ENCODE data around the gene ARHGAP45.

Gene ARHGAP45

GRCh38 chr19:1060689-1061088 is 6.3 kb upstream of the ARHGAP45 start:
- H3F3A ChIP-seq (ENCODE audit: control insufficient read depth, insufficient read depth), result peaks cover 5% of the 10 kb centered on the region; the same call in 1 of the 2 replicates
- no peaks in the 10 kb centered on the region for H4K20me1 ChIP-seq (ENCODE audit: control insufficient read depth, insufficient read depth, low read depth, low read length)
- peaks cover 15% of the 10 kb centered on the region for H3K36me3 ChIP-seq (ENCODE audit: control insufficient read depth, low read length)
- no peak for TF ChIP-seq EZH2phosphoT487 (IDR thresholded peaks at IDR 0.05; ENCODE audit: borderline replicate concordance, low read length)
- TF ChIP-seq, protein P1, sequence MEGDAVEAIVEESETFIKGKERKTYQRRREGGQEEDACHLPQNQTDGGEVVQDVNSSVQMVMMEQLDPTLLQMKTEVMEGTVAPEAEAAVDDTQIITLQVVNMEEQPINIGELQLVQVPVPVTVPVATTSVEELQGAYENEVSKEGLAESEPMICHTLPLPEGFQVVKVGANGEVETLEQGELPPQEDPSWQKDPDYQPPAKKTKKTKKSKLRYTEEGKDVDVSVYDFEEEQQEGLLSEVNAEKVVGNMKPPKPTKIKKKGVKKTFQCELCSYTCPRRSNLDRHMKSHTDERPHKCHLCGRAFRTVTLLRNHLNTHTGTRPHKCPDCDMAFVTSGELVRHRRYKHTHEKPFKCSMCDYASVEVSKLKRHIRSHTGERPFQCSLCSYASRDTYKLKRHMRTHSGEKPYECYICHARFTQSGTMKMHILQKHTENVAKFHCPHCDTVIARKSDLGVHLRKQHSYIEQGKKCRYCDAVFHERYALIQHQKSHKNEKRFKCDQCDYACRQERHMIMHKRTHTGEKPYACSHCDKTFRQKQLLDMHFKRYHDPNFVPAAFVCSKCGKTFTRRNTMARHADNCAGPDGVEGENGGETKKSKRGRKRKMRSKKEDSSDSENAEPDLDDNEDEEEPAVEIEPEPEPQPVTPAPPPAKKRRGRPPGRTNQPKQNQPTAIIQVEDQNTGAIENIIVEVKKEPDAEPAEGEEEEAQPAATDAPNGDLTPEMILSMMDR (IDR thresholded peaks at IDR 0.05; ENCODE audit: low read depth, low read length, poor library complexity, severe bottlenecking), result no peak
- peaks cover 30% of the 10 kb centered on the region for H3K4me1 ChIP-seq (ENCODE audit: control insufficient read depth, low read length)
- H3K4me2 ChIP-seq (ENCODE audit: low read length), result no peak overlapping the region
- H3K9me2 ChIP-seq (replicated peaks; ENCODE audit: control insufficient read depth, low read length), result no peaks in the 10 kb centered on the region
- no peaks in the 10 kb centered on the region for H3K9me3 ChIP-seq (ENCODE audit: control insufficient read depth, insufficient read depth, low read length)
- no peaks in the 10 kb centered on the region for H3K27me3 ChIP-seq (ENCODE audit: control insufficient read depth, low read length)
- no peaks in the 10 kb centered on the region for H3K79me2 ChIP-seq (ENCODE audit: control insufficient read depth, low read length)
- H3K4me3 ChIP-seq (ENCODE audit: low read length), result no peak overlapping the region
- H3K27ac ChIP-seq (ENCODE audit: low read depth, low read length), result no peak overlapping the region

DNA sequence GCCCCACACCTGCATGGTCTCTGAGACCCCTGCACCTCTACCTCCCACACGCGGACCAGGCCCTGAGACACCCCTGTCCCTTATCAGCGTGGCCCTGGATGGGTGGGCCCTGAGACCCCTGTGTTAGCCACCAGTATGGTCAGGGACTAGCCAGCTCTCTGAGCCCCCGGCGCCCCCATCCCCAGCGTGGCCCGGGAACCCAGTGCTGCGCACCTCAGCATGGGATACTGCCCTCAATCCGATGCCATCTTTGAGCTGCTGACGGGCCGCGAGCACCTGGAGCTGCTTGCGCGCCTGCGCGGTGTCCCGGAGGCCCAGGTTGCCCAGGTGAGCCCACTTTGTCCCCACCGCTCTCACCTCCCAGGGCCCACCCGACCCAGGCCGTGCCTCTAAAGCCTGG is 5.0 kb upstream of the ARHGAP45 start:
- H3K4me1 ChIP-seq (ENCODE audit: control insufficient read depth, low read length), result peaks cover 39% of the 10 kb centered on the region
- H3K27me3 ChIP-seq (ENCODE audit: control insufficient read depth, low read length), result no peaks in the 10 kb centered on the region
- no peaks in the 10 kb centered on the region for H4K20me1 ChIP-seq (ENCODE audit: control insufficient read depth, insufficient read depth, low read depth, low read length)
- no peak overlapping the region for H3K4me3 ChIP-seq (ENCODE audit: low read length)
- H3K79me2 ChIP-seq (ENCODE audit: control insufficient read depth, low read length), result no peaks in the 10 kb centered on the region
- no peaks in the 10 kb centered on the region for H3K9me3 ChIP-seq (ENCODE audit: control insufficient read depth, insufficient read depth, low read length)
- TF ChIP-seq, protein P1 (IDR thresholded peaks at IDR 0.05; ENCODE audit: low read depth, low read length, poor library complexity, severe bottlenecking), result no peak
- no peak for TF ChIP-seq EZH2phosphoT487 (IDR thresholded peaks at IDR 0.05; ENCODE audit: borderline replicate concordance, low read length)
- H3F3A ChIP-seq (ENCODE audit: control insufficient read depth, insufficient read depth), result peaks cover 5% of the 10 kb centered on the region; the same call in 1 of the 2 replicates
- H3K27ac ChIP-seq (ENCODE audit: low read depth, low read length), result no peak overlapping the region
- H3K36me3 ChIP-seq (ENCODE audit: control insufficient read depth, low read length), result peaks cover 10% of the 10 kb centered on the region
- H3K4me2 ChIP-seq (ENCODE audit: low read length), result no peak overlapping the region
- H3K9me2 ChIP-seq (replicated peaks; ENCODE audit: control insufficient read depth, low read length), result no peaks in the 10 kb centered on the region

DNA sequence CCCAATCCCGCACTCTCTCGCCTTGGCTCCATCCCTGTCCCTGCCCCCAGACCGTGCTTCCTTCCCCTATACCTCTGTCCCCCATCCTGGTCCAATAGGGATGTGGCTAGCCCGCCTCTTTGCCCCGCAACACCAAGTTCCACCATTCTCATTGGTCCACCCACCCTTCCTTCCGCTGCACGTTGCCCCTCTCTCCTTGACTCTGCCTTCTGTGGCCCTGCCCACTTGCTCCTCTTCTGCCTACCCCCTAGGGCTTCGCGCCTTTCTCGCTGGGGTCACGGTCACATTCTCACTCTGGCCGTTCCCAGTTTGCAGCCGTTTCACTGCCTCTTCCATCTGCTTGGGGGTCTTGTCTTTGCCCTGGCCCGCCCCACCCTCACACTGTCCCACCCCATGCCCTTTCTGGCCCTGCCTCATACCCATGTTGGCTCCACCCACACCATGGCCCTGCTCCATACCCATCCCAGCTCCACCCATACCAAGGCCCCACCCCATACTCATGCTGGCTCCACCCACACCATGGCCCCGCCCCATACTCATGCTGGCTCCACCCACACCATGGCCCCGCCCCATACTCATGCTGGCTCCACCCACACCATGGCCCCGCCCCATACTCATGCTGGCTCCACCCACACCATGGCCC is 4.5 kb upstream of the ARHGAP45 start:
- Histone ChIP-seq H3K9me3 (ENCODE audit: control insufficient read depth, insufficient read depth, low read length) (no peaks in the 10 kb centered on the region), H3K79me2 (ENCODE audit: control insufficient read depth, low read length) (no peaks in the 10 kb centered on the region), H3K4me2 (ENCODE audit: low read length) (no peak overlapping the region), H3K4me1 (ENCODE audit: control insufficient read depth, low read length) (peaks cover 35% of the 10 kb centered on the region), H3K4me3 (ENCODE audit: low read length) (no peak overlapping the region), H3K27me3 (ENCODE audit: control insufficient read depth, low read length) (no peaks in the 10 kb centered on the region), H4K20me1 (ENCODE audit: control insufficient read depth, insufficient read depth, low read depth, low read length) (no peaks in the 10 kb centered on the region), H3K36me3 (ENCODE audit: control insufficient read depth, low read length) (peaks cover 6% of the 10 kb centered on the region), H3K27ac (ENCODE audit: low read depth, low read length) (no peak overlapping the region), H3K9me2 (replicated peaks; ENCODE audit: control insufficient read depth, low read length) (no peaks in the 10 kb centered on the region), H3F3A (ENCODE audit: control insufficient read depth, insufficient read depth) (peaks cover 5% of the 10 kb centered on the region; the same call in 1 of the 2 replicates)
- TF ChIP-seq, protein P1 (IDR thresholded peaks at IDR 0.05; ENCODE audit: low read depth, low read length, poor library complexity, severe bottlenecking), result no peak
- TF ChIP-seq EZH2phosphoT487 (IDR thresholded peaks at IDR 0.05; ENCODE audit: borderline replicate concordance, low read length), result no peak

Measured in DOHH2 (cell line).